ENCODE data around the gene BCKDHA.

The BCKDHA gene

GRCh38 chr19:41397086-41398049 is at the start of gene BCKDHA, which contains the start of gene EXOSC5:
Gene BCKDHA, plus strand, starts transcription at chr19:41397818. Its CDS starts 10 bp downstream, at chr19:41397828.
Gene EXOSC5, minus strand, starts transcription at chr19:41397359. Its CDS starts 31 bp downstream, at chr19:41397328.
- peak; percentile 95 to 98 for DNase-seq (ENCODE audit: low read depth in 2 of 2)

GRCh38 chr19:41350735-41351338 is 46.8 kb upstream of the BCKDHA start:
- DNase-seq (ENCODE audit: low read depth in 2 of 2), result no peak

- DNase-seq (ENCODE audit: low read depth in 2 of 2), result peak; percentile 69 to 73
These were observed 46.0 kb upstream of the BCKDHA start for GRCh38 chr19:41351339-41352245.

GRCh38 chr19:41352279-41352608 is 45.4 kb upstream of the BCKDHA start:
- DNase-seq (ENCODE audit: low read depth in 2 of 2), result no peak

- peak; percentile 62 to 64 for DNase-seq (ENCODE audit: low read depth in 2 of 2)
These were observed 44.8 kb upstream of the BCKDHA start for GRCh38 chr19:41352609-41353465.

- DNase-seq (ENCODE audit: low read depth in 2 of 2), result peak; percentile 92 to 95
These were observed 43.9 kb upstream of the BCKDHA start, which contains the start of gene TGFB1 for GRCh38 chr19:41353466-41354342. Gene TGFB1, minus strand, starts transcription at chr19:41353922. Its CDS starts 878 bp downstream, at chr19:41353044.

- no peak for DNase-seq (ENCODE audit: low read depth in 2 of 2)
These were observed 43.2 kb upstream of the BCKDHA start for GRCh38 chr19:41354343-41354953.

- DNase-seq (ENCODE audit: low read depth in 2 of 2), result no peak
These were observed 42.6 kb upstream of the BCKDHA start for GRCh38 chr19:41355035-41355434.

GRCh38 chr19:41355802-41356201 is 41.8 kb upstream of the BCKDHA start:
- no peak for DNase-seq (ENCODE audit: low read depth in 2 of 2)

GRCh38 chr19:41356984-41357739 is 40.5 kb upstream of the BCKDHA start:
- DNase-seq (ENCODE audit: low read depth in 2 of 2), result no peak

GRCh38 chr19:41357746-41358145 is 39.9 kb upstream of the BCKDHA start:
- no peak for DNase-seq (ENCODE audit: low read depth in 2 of 2)

- no peak for DNase-seq (ENCODE audit: low read depth in 2 of 2)
These were observed 37.9 kb upstream of the BCKDHA start for GRCh38 chr19:41359741-41360140.

GRCh38 chr19:41362143-41362847 is 35.3 kb upstream of the BCKDHA start:
- DNase-seq (ENCODE audit: low read depth in 2 of 2), result no peak

GRCh38 chr19:41363371-41363752 is 34.3 kb upstream of the BCKDHA start:
- DNase-seq (ENCODE audit: low read depth in 2 of 2), result no peak

- DNase-seq (ENCODE audit: low read depth in 2 of 2), result peak; percentile 93 to 97
These were observed 33.7 kb upstream of the BCKDHA start, which contains the start of gene B9D2 for GRCh38 chr19:41363753-41364523. Gene B9D2, minus strand, starts transcription at chr19:41364149. Its CDS starts 630 bp downstream, at chr19:41363519.

GRCh38 chr19:41364524-41365391 is 32.9 kb upstream of the BCKDHA start:
- no peak for DNase-seq (ENCODE audit: low read depth in 2 of 2)
